Measurements from ENCODE around the gene CLCNKB.
A peak's percentile ranks its signal among the peaks of the same experiment; 100 is the strongest.
"Not testable (repeated sequence)": the region's sequence is repeated elsewhere in the genome, so short reads cannot be mapped to it uniquely, and the experiment has no call there.

The CLCNKB gene

GRCh38 chr1:16047791-16048475, 4.4 kb downstream of the CLCNKB start:
- Histone ChIP-seq H3K9ac (no peak overlapping the region), H3K4me3 (no peak overlapping the region), H3K36me3 (no peaks in the 10 kb centered on the region), H3K27ac (no peak overlapping the region), H4K20me1 (no peaks in the 10 kb centered on the region), H3K9me3 (no peaks in the 10 kb centered on the region), H3K4me2 (peak overlapping the region; percentile 80; the same call in 1 of the 2 replicates), H3K27me3 (no peaks in the 10 kb centered on the region), H3K4me1 (peaks cover 7% of the 10 kb centered on the region; the same call in 1 of the 2 replicates)
- TF ChIP-seq Cebpa-rat (IDR thresholded peaks at IDR 0.05) = no peak

DNA sequence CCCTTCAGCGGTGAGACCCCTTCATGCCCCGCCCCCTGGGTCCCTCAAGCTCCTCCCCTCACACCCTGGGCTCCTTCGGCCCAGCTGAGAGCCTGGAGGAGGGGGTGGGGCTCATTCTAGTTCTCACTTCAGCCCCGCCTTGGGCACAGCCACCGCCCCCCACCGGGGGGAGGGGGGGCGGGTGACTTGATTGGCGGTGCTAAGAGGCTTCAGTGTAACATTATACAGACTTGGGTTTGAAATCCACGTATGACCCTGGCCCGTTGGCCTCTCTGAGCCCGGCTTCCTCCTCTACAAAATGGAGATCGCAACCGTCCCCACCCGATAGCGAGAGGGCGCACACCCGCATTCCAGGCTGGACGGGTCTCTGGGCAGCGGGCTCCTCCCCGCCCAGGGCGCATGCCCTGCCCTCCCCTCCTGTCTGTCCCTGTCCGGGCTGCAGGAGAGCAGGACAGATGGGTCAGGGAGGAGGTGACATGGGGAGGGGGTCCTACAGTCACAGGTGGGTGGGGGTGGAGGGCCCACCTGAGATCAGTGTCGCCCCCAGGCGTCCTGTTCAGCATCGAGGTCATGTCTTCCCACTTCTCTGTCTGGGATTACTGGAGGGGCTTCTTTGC, 5.1 kb downstream of the CLCNKB start:
- H3K4me3 ChIP-seq = peak overlapping the region; percentile 56
- peak overlapping the region; percentile 38; the same call in 1 of the 2 replicates for H3K9ac ChIP-seq
- peaks cover 7% of the 10 kb centered on the region; the same call in 1 of the 2 replicates for H3K4me1 ChIP-seq
- no peaks in the 10 kb centered on the region for H4K20me1 ChIP-seq
- H3K27me3 ChIP-seq = no peaks in the 10 kb centered on the region
- 0 out of 2 replicates have a peak overlapping the region, but pooled peaks have one; percentile 9 for H3K27ac ChIP-seq
- no peak for TF ChIP-seq Cebpa-rat (IDR thresholded peaks at IDR 0.05)
- H3K9me3 ChIP-seq = no peaks in the 10 kb centered on the region
- peak overlapping the region; percentile 80 for H3K4me2 ChIP-seq
- no peaks in the 10 kb centered on the region for H3K36me3 ChIP-seq

GRCh38 chr1:16050328-16050727, 6.7 kb downstream of the CLCNKB start:
- H3K4me2 ChIP-seq = no peak overlapping the region
- TF ChIP-seq Cebpa-rat (IDR thresholded peaks at IDR 0.05) = no peak
- H4K20me1 ChIP-seq = no peaks in the 10 kb centered on the region

GRCh38 chr1:16051039-16051438, 7.5 kb downstream of the CLCNKB start:
- no peaks in the 10 kb centered on the region for H3K9me3 ChIP-seq
- no peaks in the 10 kb centered on the region for H3K27me3 ChIP-seq
- peaks cover 29% of the 10 kb centered on the region for H3K4me1 ChIP-seq
- no peak for TF ChIP-seq Cebpa-rat (IDR thresholded peaks at IDR 0.05)
- H4K20me1 ChIP-seq = no peaks in the 10 kb centered on the region
- no peak overlapping the region for H3K4me2 ChIP-seq
- no peak overlapping the region for H3K4me3 ChIP-seq
- no peak overlapping the region for H3K27ac ChIP-seq
- no peak overlapping the region for H3K9ac ChIP-seq
- no peaks in the 10 kb centered on the region for H3K36me3 ChIP-seq

More at GRCh38 chr1:16050328-16050727, 6.7 kb downstream of the CLCNKB start:
- H3K36me3 ChIP-seq = no peaks in the 10 kb centered on the region
- H3K27me3 ChIP-seq = no peaks in the 10 kb centered on the region
- H3K4me3 ChIP-seq = no peak overlapping the region
- peaks cover 22% of the 10 kb centered on the region for H3K4me1 ChIP-seq
- no peaks in the 10 kb centered on the region for H3K9me3 ChIP-seq
- no peak overlapping the region for H3K27ac ChIP-seq
- no peak overlapping the region for H3K9ac ChIP-seq

DNA sequence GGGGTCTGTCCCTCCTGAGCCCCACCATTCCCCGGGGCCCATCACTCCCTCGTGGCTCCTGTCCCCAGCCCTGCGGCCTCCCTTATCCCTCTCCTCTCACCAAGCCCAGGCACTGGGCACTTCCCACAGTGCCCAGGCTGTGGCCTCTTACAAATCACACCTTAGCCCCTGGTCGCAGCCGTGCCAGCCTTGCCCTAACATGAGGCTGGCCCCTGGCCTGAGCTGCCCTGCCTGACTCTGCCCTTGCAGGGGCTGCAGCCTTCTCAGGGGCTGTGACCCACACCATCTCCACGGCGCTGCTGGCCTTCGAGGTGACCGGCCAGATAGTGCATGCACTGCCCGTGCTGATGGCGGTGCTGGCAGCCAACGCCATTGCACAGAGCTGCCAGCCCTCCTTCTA, 8.4 kb downstream of the CLCNKB start:
- H4K20me1 ChIP-seq, H3K9me3 ChIP-seq, H3K9ac ChIP-seq, H3K27ac ChIP-seq, H3K4me2 ChIP-seq, H3K36me3 ChIP-seq, H3K27me3 ChIP-seq, H3K4me3 ChIP-seq: not testable (repeated sequence)
- peaks cover 32% of the 10 kb centered on the region for H3K4me1 ChIP-seq

- H3K36me3 ChIP-seq = no peaks in the 10 kb centered on the region
- H4K20me1 ChIP-seq = no peaks in the 10 kb centered on the region
- no peak for TF ChIP-seq Cebpa-rat (IDR thresholded peaks at IDR 0.05)
- no peaks in the 10 kb centered on the region for H3K27me3 ChIP-seq
- no peak overlapping the region for H3K27ac ChIP-seq
- no peaks in the 10 kb centered on the region for H3K9me3 ChIP-seq
- H3K4me1 ChIP-seq = peaks cover 28% of the 10 kb centered on the region
- H3K9ac ChIP-seq = no peak overlapping the region
- 0 out of 2 replicates have a peak overlapping the region, but pooled peaks have one; percentile 30 for H3K4me2 ChIP-seq
- no peak overlapping the region for H3K4me3 ChIP-seq
Measured at GRCh38 chr1:16053781-16054502, 10.4 kb downstream of the CLCNKB start.

DNA sequence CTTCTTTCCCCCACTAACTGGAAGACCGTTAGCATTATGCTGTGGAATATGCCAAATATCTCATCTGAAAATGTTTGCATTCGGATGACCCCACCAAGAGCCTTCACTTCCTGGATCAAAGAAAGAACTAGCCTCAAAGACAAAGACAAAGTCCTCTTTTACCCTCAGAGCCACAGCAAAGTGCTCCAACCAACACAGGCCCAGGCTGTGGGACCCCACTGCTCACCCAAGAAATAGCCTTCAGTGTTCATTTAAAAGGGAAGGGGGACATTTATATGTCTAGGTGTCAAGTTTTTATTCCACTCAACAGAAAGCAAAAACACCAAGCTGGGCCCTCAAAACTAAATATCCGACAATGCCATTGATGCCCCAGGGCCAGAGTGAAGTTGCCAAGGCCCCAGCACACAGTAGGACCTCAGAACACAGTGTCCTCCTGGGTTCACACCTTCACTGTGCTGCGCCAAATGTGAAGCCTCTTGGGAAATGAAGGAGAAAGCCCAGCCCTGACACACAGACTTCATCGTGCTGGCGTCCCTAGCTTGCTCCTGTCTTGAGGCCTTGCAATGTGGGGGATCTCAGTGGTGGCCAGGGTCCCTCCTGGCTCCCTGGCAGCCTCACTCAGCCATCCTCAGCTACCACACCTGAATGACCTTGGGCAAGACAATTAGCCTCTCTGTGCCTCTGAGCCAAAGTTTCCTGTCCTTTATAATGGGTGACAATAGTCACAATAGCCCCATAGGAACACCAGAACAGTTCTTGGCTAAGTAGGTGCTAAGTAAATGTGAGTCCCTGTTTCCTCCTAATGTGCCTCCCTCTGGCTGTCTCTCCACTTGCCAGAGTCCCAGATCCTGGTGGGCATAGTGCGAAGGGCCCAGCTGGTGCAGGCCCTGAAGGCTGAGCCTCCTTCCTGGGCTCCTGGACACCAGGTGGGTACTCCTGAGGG, 11.3 kb downstream of the CLCNKB start:
- H3K27me3 ChIP-seq = no peaks in the 10 kb centered on the region
- H3K4me1 ChIP-seq = peaks cover 25% of the 10 kb centered on the region
- H3K9me3 ChIP-seq = no peaks in the 10 kb centered on the region
- no peak overlapping the region for H3K27ac ChIP-seq
- no peaks in the 10 kb centered on the region for H4K20me1 ChIP-seq
- TF ChIP-seq Cebpa-rat (IDR thresholded peaks at IDR 0.05) = no peak
- H3K4me2 ChIP-seq = peak overlapping the region; percentile 60; the same call in 1 of the 2 replicates
- H3K36me3 ChIP-seq = no peaks in the 10 kb centered on the region
- no peak overlapping the region for H3K4me3 ChIP-seq
- no peak overlapping the region for H3K9ac ChIP-seq

GRCh38 chr1:16055613-16056520, 12.3 kb downstream of the CLCNKB start:
- peak overlapping the region; percentile 60 for H3K4me2 ChIP-seq
- H3K27ac ChIP-seq = no peak overlapping the region
- no peaks in the 10 kb centered on the region for H3K27me3 ChIP-seq

GRCh38 chr1:16056521-16056912, 12.9 kb downstream of the CLCNKB start:
- not testable (repeated sequence) for H3K27me3 ChIP-seq, H3K27ac ChIP-seq, H3K4me3 ChIP-seq, H3K9ac ChIP-seq, H3K9me3 ChIP-seq, H3K36me3 ChIP-seq, H4K20me1 ChIP-seq
- Histone ChIP-seq H3K4me1 (peaks cover 30% of the 10 kb centered on the region), H3K4me2 (0 out of 2 replicates have a peak overlapping the region, but pooled peaks have one; percentile 60)

More at GRCh38 chr1:16055613-16056520, 12.3 kb downstream of the CLCNKB start:
- H3K9ac ChIP-seq = no peak overlapping the region
- no peak overlapping the region for H3K4me3 ChIP-seq
- H4K20me1 ChIP-seq = no peaks in the 10 kb centered on the region
- no peaks in the 10 kb centered on the region for H3K36me3 ChIP-seq
- no peak for TF ChIP-seq Cebpa-rat (IDR thresholded peaks at IDR 0.05)
- peaks cover 25% of the 10 kb centered on the region for H3K4me1 ChIP-seq
- no peaks in the 10 kb centered on the region for H3K9me3 ChIP-seq

- H3K9ac ChIP-seq, H3K27ac ChIP-seq, H3K27me3 ChIP-seq, H3K4me3 ChIP-seq, H3K36me3 ChIP-seq, H3K4me2 ChIP-seq, H3K9me3 ChIP-seq, H4K20me1 ChIP-seq: not testable (repeated sequence)
- H3K4me1 ChIP-seq = peaks cover 30% of the 10 kb centered on the region
Measured at GRCh38 chr1:16057314-16057915, 13.8 kb downstream of the CLCNKB start.

DNA sequence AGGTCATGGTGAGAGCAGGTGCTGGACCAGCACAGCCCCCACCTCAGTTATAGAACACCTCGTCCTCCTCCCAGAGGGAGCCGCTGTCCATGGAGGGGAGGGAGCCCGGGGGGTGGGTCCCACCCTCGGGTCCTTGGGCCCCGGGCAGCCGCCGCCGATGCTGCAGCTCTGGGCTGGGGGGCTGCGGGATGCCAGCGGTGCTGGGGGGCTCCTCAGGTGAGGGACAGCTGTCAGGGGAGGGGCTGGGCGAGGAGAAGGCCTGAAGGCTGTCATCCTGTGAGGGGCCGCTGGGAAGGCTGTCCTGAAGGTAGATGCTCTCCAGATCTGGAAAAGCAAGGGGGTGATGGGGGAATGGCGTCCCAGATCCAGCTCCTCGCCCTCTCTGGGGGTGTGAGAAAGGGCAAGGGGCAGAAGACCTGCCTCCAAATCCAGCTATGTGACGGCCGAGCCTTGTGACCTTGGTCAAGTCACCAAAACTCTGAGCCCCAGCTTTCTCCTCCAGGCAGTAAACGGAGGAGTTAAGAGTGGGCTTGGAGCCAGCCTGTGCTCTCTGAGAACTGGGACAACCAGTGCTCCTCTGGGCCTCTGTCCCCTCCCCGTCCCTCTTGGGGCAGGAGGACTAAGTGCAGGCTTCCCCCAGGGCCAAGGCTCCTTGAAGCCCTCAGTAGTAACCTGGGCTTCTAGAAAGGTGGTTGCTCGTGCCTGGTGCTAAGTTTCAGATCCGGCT, 15.0 kb downstream of the CLCNKB start:
- H3K9ac ChIP-seq, H3K27ac ChIP-seq, H3K9me3 ChIP-seq, H3K27me3 ChIP-seq, H3K4me2 ChIP-seq, H3K36me3 ChIP-seq, H4K20me1 ChIP-seq, H3K4me3 ChIP-seq: not testable (repeated sequence)
- H3K4me1 ChIP-seq = peaks cover 35% of the 10 kb centered on the region
